Breast epithelium (tissue), 3 donors: ENCODE data around the gene SLC35B4.

ENCODE experiments used
- CTCF ChIP-seq, 3 donors: fragments of 450-650 bp; IDR thresholded peaks; one replicate each; pipeline ENCODE4 v1.5.1; 2016 to 2017; ENCODE audit warnings: antibody characterized with exemption in 3 of 3, mild to moderate bottlenecking in 3 of 3, moderate library complexity in 3 of 3
- POLR2AphosphoS5 ChIP-seq, 3 donors: sonication (generic); formaldehyde crosslinking; IDR thresholded peaks; one replicate each; pipeline ENCODE4 v1.6.1; 2017; ENCODE audit warnings: antibody characterized with exemption in 3 of 3

- TF ChIP-seq CTCF (IDR thresholded peaks at IDR 0.05) (no peak), POLR2AphosphoS5 (IDR thresholded peaks at IDR 0.05) (peak in 1 of 3 donors; percentile 25)
Measured at GRCh38 chr7:134355927-134356326, 39.2 kb upstream of the SLC35B4 start.
